H1 (cell line): ENCODE results near the gene MAPKAP1. TPM values are rescaled to one million over a fixed set of nuclear protein-coding genes. Genes with fewer than 3 reads are reported as not detected.

Source experiments
- CBX5 ChIP-seq: fragments of 300-800, 300-1000 bp; sonication (generic); IDR thresholded peaks from 2 replicates; pipeline ENCODE4 v1.7.1; 2016; ENCODE audit warnings: antibody characterized with exemption, low read length, low read depth
- FOSL1 ChIP-seq: IDR thresholded peaks from 2 replicates; pipeline ENCODE4 v1.6.1; 2011; ENCODE audit warnings: mild to moderate bottlenecking, low read depth, low read length, moderate library complexity; ENCODE audit not compliant: insufficient read depth
- RNF2 ChIP-seq: fragments of 200-900, 300-1000 bp; sonication (generic); IDR thresholded peaks from 2 replicates; pipeline ENCODE4 v1.7.1; 2016; ENCODE audit warnings: borderline replicate concordance, low read depth, mild to moderate bottlenecking, antibody characterized with exemption, low read length; ENCODE audit not compliant: poor library complexity, severe bottlenecking; ENCODE audit errors: missing control alignments
- SIRT6 ChIP-seq: IDR thresholded peaks from one replicate; pipeline ENCODE4 v1.7.1; 2012; ENCODE audit warnings: low read length, inconsistent platforms
- SP1 ChIP-seq: IDR thresholded peaks from 2 replicates; pipeline ENCODE4 v1.6.1; 2011; ENCODE audit warnings: low read depth, low read length
- polyA plus RNA-seq, 7 experiments: library from polyadenylated mRNA; depleted of rRNA in 3 of 7; stranded (reverse) in 5 of 7; unstranded in 2 of 7; fragments of >200 nt in 5 of 7; fragments of 200-250 nt in 2 of 7; gene quantifications; 1 replicate in 5 of 7; 2 replicates in 1 of 7; 4 replicates in 1 of 7; pipeline versions ENCODE4 v1.2.1 to v1.2.3, GENCODE V29; 2011 to 2013; ENCODE audit warnings: missing spikeins in 2 of 7, mixed read lengths in 2 of 7
- total RNA-seq: library from RNA; stranded (reverse); fragmentation: NEBNext Ultra II Directional; extraction: Animal tissue kit (Norgen Biotek cat#: 25700); gene quantifications from 2 replicates; pipeline ENCODE4 v1.2.1, GENCODE V29; 2021

Gene MAPKAP1
- total and polyA plus RNA-seq, 2 of the 8 experiments (the other 6 are each of a cell fraction or from before 2014, with no cell fraction given), result 79.2 to 140 TPM

DNA sequence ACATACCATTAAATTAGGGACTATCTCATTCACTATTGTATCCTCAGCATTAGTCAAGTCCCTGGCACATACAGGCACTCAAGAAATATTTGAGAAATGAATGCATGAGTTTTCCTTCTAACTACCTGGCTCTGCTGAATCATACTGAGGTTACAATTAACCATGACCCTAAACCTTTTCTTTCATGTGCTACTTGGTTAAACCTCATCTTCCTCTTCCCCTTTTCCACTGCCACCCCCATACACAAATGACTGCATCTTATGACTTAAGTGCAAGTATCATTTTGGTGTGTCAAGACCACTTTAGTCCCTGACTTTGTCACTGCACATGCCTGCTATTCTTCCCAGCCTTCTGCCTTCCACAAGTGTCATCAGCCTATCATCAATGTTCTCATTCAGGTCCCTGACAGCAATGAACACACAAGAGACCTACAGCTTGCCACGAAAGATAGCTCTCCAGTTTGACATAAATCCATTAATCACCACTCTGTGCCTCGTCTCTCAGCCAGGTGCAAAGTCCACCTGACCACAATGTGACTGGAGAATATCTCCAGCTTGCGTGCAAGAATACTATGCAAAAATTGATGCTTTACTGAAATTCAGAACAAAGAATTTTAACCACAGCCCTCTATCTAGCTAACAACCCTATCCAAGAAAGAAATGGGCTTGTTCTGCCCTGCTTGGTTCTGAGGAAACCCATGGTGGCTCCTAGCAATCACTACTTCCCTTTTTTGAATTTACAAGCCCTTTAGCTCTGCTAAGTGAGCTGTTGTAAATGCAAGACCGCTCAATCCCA is 74.5 kb downstream of the MAPKAP1 start (continued):
- TF ChIP-seq CBX5, result no peak
- TF ChIP-seq FOSL1, result no peak
- TF ChIP-seq SP1, result no peak
- TF ChIP-seq RNF2, result no peak
- no peak for TF ChIP-seq SIRT6
